Hematopoietic multipotent progenitor cell treated with erythropoietin and hydrocortisone succinate and interleukin-3 and kit ligand, for 4 days (in vitro differentiated cells): ENCODE measurements around the gene XRCC1.

Experiments used
- DNase-seq: peaks from one replicate; pipeline ENCODE4 v3.0.0-alpha.2; 2015

Gene XRCC1

DNA sequence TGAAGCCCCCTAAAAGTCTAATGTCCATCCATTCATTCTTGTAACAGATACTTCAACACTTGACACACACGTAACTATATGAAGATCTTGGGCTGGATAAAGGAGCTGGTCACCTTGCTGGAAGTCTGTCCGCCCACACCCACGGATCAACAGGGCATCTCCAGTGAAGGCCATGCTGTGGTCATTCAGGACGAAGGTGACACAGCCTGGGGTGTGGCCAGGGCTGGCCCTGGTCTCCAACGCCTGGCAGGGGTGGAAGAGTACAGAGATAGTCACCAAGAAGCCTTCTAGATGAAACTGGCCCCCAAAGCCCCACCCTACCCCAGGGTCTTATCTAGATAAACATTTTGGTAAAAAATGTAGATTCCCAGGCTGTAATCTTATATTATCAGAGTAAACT lies 64.0 kb downstream of the XRCC1 start:
- DNase-seq: no peak

- DNase-seq: no peak
Observed at GRCh38 chr19:43510713-43511112, 64.6 kb downstream of the XRCC1 start.

DNA sequence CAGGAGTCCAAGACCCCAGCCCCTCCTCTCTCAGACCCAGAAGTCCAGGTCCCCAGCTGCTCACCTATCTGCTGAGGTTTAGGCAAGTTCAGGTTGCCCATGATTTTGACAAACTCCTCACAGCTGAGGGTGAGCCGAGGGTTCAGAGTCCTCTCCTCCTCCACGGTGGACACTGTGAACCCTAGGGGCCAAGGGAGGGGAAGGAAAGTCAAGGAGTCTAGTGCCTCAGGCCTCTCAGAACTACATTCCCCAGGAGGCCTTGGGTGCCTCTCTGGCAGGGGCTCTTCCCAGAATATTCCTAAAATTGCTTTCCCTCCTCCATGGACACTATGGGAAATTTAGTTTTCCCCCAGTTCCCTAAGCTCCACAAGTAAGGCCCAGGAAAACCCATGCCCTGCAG lies 67.4 kb downstream of the XRCC1 start:
- DNase-seq: no peak

DNA sequence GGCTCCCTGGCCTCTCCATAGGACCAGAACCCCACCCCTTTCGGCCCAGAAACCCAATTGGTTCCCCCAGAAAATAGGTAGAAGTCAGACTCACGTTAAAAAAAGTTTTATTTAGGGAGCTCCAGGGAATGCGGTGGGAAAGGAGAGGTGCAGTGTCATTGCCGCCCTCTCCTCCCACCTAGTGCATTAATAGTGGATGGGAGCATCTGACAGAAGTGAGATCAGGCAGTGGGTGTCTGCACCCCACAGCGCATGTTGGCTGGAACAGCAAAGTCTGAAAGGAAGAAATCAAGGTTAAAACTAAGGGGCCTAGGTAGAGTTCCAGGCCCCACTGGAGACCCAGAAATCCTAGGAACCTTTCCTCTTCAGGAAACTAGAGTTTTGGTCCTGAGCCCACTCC lies 68.7 kb downstream of the XRCC1 start:
- no peak for DNase-seq

GRCh38 chr19:43505941-43506340 lies 69.4 kb downstream of the XRCC1 start:
- peak; percentile 78 for DNase-seq

GRCh38 chr19:43505186-43505456 lies 70.2 kb downstream of the XRCC1 start:
- DNase-seq: no peak

GRCh38 chr19:43504426-43505185 lies 70.7 kb downstream of the XRCC1 start, which contains the start of gene PHLDB3:
Gene PHLDB3, minus strand, starts transcription at chr19:43504746. Its CDS starts 628 bp downstream, at chr19:43504118.
- peak; percentile 53 for DNase-seq

GRCh38 chr19:43503501-43504425 lies 71.6 kb downstream of the XRCC1 start:
- DNase-seq: peak; percentile 98

GRCh38 chr19:43502419-43502976 lies 72.8 kb downstream of the XRCC1 start:
- DNase-seq: no peak

DNA sequence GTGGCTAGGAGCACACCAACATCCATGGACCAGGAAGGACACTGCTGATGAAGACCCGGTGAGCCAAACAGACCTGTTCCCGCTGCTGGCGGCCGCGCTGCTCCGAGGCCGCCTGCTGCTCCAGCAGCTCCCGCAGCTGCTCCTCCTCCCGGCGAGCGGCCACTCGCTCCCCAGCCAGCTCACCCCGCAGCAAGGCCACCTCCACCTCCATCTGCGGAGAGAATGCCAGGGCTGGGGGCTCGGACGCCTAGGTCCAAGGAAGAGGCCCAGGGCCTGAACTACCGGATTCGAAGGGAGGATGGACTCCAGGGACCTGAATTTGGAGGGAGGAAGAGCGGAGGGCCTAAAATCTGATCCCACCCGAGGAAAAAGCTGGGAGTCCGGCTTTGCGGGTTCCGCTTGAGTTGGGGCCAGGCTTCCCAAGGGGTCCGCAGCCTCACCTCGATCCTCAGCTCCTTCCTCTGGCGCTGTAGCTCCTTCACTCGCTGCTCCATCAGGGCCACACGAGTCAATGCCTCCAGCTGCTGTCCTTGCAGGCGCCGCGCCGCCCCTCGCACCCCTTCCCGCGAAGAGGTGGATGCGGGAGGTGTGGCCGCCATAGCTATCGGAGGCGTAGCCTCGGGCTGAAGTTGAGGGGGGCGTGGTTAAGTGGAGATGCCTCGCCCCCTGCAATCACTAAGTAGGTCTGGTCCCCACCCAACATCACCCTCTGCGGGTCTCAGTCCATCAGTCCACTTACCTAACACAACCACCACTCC lies 73.5 kb downstream of the XRCC1 start:
- no peak for DNase-seq

GRCh38 chr19:43499042-43499441 lies 76.3 kb downstream of the XRCC1 start:
- DNase-seq: no peak

DNA sequence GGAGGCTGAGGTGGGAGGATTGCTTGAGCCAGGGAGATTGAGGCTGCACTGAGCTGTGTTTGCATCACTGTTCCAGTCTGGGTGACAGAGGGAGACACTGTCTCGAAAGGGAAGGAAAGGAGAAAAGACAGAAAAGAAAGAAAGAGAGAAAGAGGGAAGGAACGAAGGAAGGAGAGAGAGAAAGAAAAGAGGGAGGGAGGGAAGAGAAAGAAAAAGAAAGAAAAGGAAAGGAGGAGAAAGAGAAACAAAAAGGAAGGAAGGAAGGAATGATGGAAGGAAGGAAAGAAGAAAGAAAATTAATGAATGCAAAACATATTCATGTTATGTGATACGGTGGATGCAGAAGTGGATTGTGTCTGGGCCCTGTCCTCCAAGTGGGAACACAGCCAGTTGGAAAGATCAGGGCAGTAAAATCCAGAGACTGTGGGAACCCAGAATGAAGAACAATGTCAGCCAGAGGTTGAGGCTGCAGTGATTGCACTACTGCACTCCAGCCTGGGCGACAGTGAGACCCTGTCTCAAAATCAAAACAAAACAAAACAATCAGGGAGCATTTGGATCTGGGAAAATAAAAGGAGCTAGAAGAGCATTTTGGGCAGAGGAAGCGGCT lies 77.0 kb downstream of the XRCC1 start:
- DNase-seq: no peak

DNA sequence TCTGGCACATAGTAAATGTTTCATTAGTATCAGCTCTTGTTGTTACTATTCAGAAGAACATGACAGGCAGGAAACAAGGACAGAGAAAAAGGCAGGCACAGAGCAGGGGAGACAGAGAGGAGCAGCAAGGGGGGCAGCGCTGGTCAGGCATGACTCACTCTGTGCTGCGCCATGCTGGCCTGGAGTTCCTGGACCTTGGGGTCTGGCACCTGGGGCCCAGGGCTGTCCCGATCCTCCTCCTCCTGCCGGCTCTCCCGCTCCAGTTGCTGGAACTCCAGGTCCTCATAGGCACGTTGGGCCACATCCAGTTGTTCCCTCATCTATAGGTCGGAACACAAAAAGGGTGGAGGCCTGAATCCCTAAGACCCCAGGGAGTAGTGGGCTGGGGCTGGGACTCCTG lies 78.4 kb downstream of the XRCC1 start:
- DNase-seq: no peak

DNA sequence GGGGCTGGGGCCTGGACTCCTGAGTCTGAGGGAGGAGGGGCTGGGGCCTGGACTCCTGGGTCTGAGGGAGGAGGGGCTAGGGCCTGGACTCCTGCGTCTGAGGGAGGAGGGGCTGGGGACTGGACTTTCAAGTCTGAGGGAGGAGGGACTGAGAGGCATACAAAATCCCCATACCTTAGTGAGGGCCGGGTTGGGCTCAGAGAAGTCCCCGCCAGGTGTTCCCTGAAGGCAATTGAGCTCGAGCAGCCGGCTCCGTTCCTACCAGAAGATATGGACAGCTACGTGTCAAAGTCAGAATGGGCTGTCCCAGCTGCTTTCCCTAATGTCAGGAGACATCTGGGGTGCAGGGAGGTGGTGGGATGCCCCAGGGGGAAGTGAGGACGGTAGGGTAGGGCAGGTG lies 80.2 kb downstream of the XRCC1 start:
- DNase-seq: no peak
